Nucleus accumbens (tissue), 56 donors: ENCODE results near the gene DPH3.

Experiments used
- DNase-seq, 56 donors: peaks; one replicate each; lab custom pipeline; 2025; lab: John Stamatoyannopoulos, UW

Gene DPH3

GRCh38 chr3:16258866-16259265, 5.9 kb downstream of the DPH3 start:
- DNase-seq, result no peak

- DNase-seq, result no peak
These were observed 6.6 kb downstream of the DPH3 start for GRCh38 chr3:16258177-16258576.

- no peak for DNase-seq
These were observed 7.4 kb downstream of the DPH3 start for GRCh38 chr3:16257309-16257708.

GRCh38 chr3:16255726-16256125, 9.0 kb downstream of the DPH3 start:
- DNase-seq, result no peak

GRCh38 chr3:16255326-16255725, 9.4 kb downstream of the DPH3 start:
- DNase-seq, result no peak

- no peak for DNase-seq
These were observed 9.8 kb downstream of the DPH3 start for GRCh38 chr3:16254916-16255315.

GRCh38 chr3:16253601-16254000, 11.1 kb downstream of the DPH3 start:
- DNase-seq, result peak in 4 of 56 donors; percentile 5 to 20 (median 18)

- DNase-seq, result no peak
These were observed 11.8 kb downstream of the DPH3 start for GRCh38 chr3:16252988-16253387.

GRCh38 chr3:16252243-16252978, 12.3 kb downstream of the DPH3 start:
- no peak for DNase-seq

- DNase-seq, result no peak
These were observed 13.2 kb downstream of the DPH3 start for GRCh38 chr3:16251316-16252085.

- DNase-seq, result no peak
These were observed 14.9 kb downstream of the DPH3 start for GRCh38 chr3:16249886-16250285.

- DNase-seq, result no peak
These were observed 15.4 kb downstream of the DPH3 start for GRCh38 chr3:16249336-16249735.

- DNase-seq, result peak in 7 of 56 donors; percentile 3 to 40 (median 13)
These were observed 16.2 kb downstream of the DPH3 start for GRCh38 chr3:16248556-16248955.

GRCh38 chr3:16247282-16248061, 17.3 kb downstream of the DPH3 start:
- DNase-seq, result peak in 54 of 56 donors; percentile 18 to 92 (median 63)

- no peak for DNase-seq
These were observed 19.1 kb downstream of the DPH3 start for GRCh38 chr3:16245609-16246008.

GRCh38 chr3:16243706-16244490, 20.8 kb downstream of the DPH3 start:
- DNase-seq, result peak in 16 of 56 donors; percentile 4 to 64 (median 23)

- DNase-seq, result no peak
These were observed 22.6 kb downstream of the DPH3 start for GRCh38 chr3:16242177-16242576.

GRCh38 chr3:16241225-16241624, 23.5 kb downstream of the DPH3 start:
- no peak for DNase-seq

GRCh38 chr3:16240229-16241023, 24.3 kb downstream of the DPH3 start:
- DNase-seq, result no peak
